PFSK-1 (cell line): ENCODE measurements around the gene IL20.

Experiments used
- FOXP2 ChIP-seq: optimal IDR thresholded peaks from 2 replicates; pipeline ENCODE3; 2011; ENCODE audit warnings: borderline replicate concordance, control low read depth, inconsistent platforms; ENCODE audit not compliant: insufficient read depth; ENCODE audit errors: extremely low read length, extremely low read depth
- POLR2AphosphoS5 ChIP-seq: IDR thresholded peaks from 2 replicates; pipeline ENCODE4 v1.6.1; 2012; ENCODE audit warnings: low read depth, mild to moderate bottlenecking, control low read depth, low read length, moderate library complexity
- REST ChIP-seq, 2 experiments: IDR thresholded peaks; 2 replicates each; pipeline versions ENCODE4 v1.6.1 to v1.8.0; 2011 to 2012; ENCODE audit warnings: low read depth in 2 of 2, low read length in 2 of 2, control low read depth in 1 of 2, inconsistent platforms in 1 of 2, mild to moderate bottlenecking in 1 of 2, moderate library complexity in 1 of 2; ENCODE audit not compliant: insufficient read depth in 1 of 2
- SIN3A ChIP-seq: IDR thresholded peaks from 2 replicates; pipeline ENCODE4 v1.6.1; 2012; ENCODE audit warnings: mild to moderate bottlenecking, low read length, moderate library complexity, borderline replicate concordance; ENCODE audit not compliant: insufficient read depth
- TAF1 ChIP-seq: IDR thresholded peaks from 2 replicates; pipeline ENCODE4 v1.6.1; 2012; ENCODE audit warnings: low read length, control low read depth, borderline replicate concordance; ENCODE audit not compliant: insufficient read depth

The IL20 gene

GRCh38 chr1:206832352-206832880 is 33.0 kb upstream of the IL20 start:
- TF ChIP-seq POLR2AphosphoS5: no peak
- TF ChIP-seq FOXP2: no peak
- no peak for TF ChIP-seq TAF1
- TF ChIP-seq SIN3A: no peak
- no peak for TF ChIP-seq REST (IDR thresholded peaks at IDR 0.05; ENCODE audit: insufficient read depth in 1 of 2, low read depth in 2 of 2, low read length in 2 of 2)

- TF ChIP-seq SIN3A (no peak), POLR2AphosphoS5 (no peak), TAF1 (no peak), FOXP2 (no peak), REST (IDR thresholded peaks at IDR 0.05; ENCODE audit: insufficient read depth in 1 of 2, low read depth in 2 of 2, low read length in 2 of 2) (no peak)
Measured at GRCh38 chr1:206833106-206833680, 32.2 kb upstream of the IL20 start.

GRCh38 chr1:206833801-206834200 is 31.6 kb upstream of the IL20 start:
- TF ChIP-seq TAF1 (no peak), SIN3A (no peak), REST (IDR thresholded peaks at IDR 0.05; ENCODE audit: insufficient read depth in 1 of 2, low read depth in 2 of 2, low read length in 2 of 2) (no peak)

GRCh38 chr1:206834217-206834616 is 31.2 kb upstream of the IL20 start:
- TF ChIP-seq TAF1 (no peak), FOXP2 (no peak), REST (IDR thresholded peaks at IDR 0.05; ENCODE audit: insufficient read depth in 1 of 2, low read depth in 2 of 2, low read length in 2 of 2) (no peak), SIN3A (no peak), POLR2AphosphoS5 (no peak)

GRCh38 chr1:206834711-206835110 is 30.7 kb upstream of the IL20 start:
- TF ChIP-seq FOXP2 (no peak), POLR2AphosphoS5 (no peak), TAF1 (no peak), SIN3A (no peak), REST (IDR thresholded peaks at IDR 0.05; ENCODE audit: insufficient read depth in 1 of 2, low read depth in 2 of 2, low read length in 2 of 2) (no peak)
